ENCODE measurements around the gene CIRBP. TPM values are rescaled to one million over a fixed set of nuclear protein-coding genes. Genes with fewer than 3 reads are reported as not detected.

Gene CIRBP
- total and polyA plus RNA-seq, 2 of the 13 experiments (the other 11 are each of a cell fraction or from before 2014, with no cell fraction given) = 133 to 140 TPM

DNA sequence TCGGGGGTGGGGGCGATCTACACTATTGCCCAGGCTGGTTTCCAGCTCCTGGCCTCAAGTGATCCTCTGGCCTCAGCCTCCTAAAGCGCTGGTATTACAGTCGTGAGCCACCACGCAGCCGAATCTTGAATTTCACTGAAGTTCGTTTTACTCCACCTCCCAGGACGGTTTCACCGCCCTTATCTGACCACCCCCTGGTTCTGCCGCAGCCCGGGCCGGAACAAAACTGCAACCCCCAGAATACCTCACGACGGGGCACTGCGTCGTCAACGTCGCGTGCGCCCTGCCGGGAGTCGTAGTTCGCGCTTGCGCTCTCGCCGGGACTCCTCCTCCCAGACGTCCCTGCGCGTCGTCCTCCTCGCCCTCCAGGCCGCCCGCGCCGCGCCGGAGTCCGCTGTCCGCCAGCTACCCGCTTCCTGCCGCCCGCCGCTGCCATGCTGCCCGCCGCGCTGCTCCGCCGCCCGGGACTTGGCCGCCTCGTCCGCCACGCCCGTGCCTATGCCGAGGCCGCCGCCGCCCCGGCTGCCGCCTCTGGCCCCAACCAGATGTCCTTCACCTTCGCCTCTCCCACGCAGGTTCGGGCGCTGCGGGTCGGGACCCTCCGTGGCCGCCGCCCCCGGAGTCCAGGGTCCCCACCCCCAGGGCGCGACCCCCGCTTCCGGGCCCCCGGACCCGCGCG lies 27.6 kb upstream of the CIRBP start, which contains the start of gene ATP5F1D (continued):
- TF ChIP-seq FOXK1 (CRISPR knock-in tag; IDR thresholded peaks at IDR 0.05; ENCODE audit: borderline replicate concordance, low read depth) (peak; percentile 69; the same call in 1 of the 2 replicates), ZNF629 (CRISPR knock-in tag; conservative IDR thresholded peaks at IDR 0.05) (no peak), ZKSCAN5 (CRISPR knock-in tag; IDR thresholded peaks at IDR 0.05) (no peak), SRSF4 (IDR thresholded peaks at IDR 0.05; ENCODE audit: low read depth, low read length, poor library complexity, severe bottlenecking) (no peak), CBX5 (CRISPR knock-in tag; IDR thresholded peaks at IDR 0.05; ENCODE audit: borderline replicate concordance) (no peak), NFATC3 (CRISPR knock-in tag; IDR thresholded peaks at IDR 0.05) (no peak), ZNF317 (CRISPR knock-in tag; IDR thresholded peaks at IDR 0.05) (no peak), PHB2 (IDR thresholded peaks at IDR 0.05; ENCODE audit: partially characterized antibody) (no peak), CHD4 (IDR thresholded peaks at IDR 0.05; ENCODE audit: borderline replicate concordance, low read length) (no peak), ZNF260 (CRISPR knock-in tag; IDR thresholded peaks at IDR 0.05; ENCODE audit: borderline replicate concordance, low read depth) (no peak), ZNF335 (CRISPR knock-in tag; IDR thresholded peaks at IDR 0.05) (peak; percentile 98), AKAP8 (CRISPR knock-in tag; IDR thresholded peaks at IDR 0.05) (peak; percentile 53; the same call in 1 of the 2 replicates), ZNF564 (CRISPR knock-in tag; IDR thresholded peaks at IDR 0.05) (0 out of 2 replicates have a peak, but pooled peaks have one; percentile 59), FOXM1 (CRISPR knock-in tag; IDR thresholded peaks at IDR 0.05) (peak; percentile 24; the same call in 1 of the 2 replicates), ZNF251 (CRISPR knock-in tag; IDR thresholded peaks at IDR 0.05) (no peak), XRCC5 (optimal IDR thresholded peaks at IDR 0.05; ENCODE audit: low read length) (no peak)
- TF ChIP-seq, protein P1, sequence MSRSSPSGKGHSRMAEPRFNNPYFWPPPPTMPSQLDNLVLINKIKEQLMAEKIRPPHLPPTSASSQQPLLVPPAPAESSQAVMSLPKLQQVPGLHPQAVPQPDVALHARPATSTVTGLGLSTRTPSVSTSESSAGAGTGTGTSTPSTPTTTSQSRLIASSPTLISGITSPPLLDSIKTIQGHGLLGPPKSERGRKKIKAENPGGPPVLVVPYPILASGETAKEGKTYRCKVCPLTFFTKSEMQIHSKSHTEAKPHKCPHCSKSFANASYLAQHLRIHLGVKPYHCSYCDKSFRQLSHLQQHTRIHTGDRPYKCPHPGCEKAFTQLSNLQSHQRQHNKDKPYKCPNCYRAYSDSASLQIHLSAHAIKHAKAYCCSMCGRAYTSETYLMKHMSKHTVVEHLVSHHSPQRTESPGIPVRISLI (CRISPR knock-in tag; IDR thresholded peaks at IDR 0.05; ENCODE audit: borderline replicate concordance) = no peak; the same call in 1 of the 2 replicates
- TF ChIP-seq, protein P2, sequence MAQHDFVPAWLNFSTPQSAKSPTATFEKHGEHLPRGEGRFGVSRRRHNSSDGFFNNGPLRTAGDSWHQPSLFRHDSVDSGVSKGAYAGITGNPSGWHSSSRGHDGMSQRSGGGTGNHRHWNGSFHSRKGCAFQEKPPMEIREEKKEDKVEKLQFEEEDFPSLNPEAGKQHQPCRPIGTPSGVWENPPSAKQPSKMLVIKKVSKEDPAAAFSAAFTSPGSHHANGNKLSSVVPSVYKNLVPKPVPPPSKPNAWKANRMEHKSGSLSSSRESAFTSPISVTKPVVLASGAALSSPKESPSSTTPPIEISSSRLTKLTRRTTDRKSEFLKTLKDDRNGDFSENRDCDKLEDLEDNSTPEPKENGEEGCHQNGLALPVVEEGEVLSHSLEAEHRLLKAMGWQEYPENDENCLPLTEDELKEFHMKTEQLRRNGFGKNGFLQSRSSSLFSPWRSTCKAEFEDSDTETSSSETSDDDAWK (CRISPR knock-in tag; IDR thresholded peaks at IDR 0.05) = no peak
- TF ChIP-seq, protein P3, sequence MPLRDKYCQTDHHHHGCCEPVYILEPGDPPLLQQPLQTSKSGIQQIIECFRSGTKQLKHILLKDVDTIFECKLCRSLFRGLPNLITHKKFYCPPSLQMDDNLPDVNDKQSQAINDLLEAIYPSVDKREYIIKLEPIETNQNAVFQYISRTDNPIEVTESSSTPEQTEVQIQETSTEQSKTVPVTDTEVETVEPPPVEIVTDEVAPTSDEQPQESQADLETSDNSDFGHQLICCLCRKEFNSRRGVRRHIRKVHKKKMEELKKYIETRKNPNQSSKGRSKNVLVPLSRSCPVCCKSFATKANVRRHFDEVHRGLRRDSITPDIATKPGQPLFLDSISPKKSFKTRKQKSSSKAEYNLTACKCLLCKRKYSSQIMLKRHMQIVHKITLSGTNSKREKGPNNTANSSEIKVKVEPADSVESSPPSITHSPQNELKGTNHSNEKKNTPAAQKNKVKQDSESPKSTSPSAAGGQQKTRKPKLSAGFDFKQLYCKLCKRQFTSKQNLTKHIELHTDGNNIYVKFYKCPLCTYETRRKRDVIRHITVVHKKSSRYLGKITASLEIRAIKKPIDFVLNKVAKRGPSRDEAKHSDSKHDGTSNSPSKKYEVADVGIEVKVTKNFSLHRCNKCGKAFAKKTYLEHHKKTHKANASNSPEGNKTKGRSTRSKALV (CRISPR knock-in tag; IDR thresholded peaks at IDR 0.05) = no peak
- TF ChIP-seq, protein P4, sequence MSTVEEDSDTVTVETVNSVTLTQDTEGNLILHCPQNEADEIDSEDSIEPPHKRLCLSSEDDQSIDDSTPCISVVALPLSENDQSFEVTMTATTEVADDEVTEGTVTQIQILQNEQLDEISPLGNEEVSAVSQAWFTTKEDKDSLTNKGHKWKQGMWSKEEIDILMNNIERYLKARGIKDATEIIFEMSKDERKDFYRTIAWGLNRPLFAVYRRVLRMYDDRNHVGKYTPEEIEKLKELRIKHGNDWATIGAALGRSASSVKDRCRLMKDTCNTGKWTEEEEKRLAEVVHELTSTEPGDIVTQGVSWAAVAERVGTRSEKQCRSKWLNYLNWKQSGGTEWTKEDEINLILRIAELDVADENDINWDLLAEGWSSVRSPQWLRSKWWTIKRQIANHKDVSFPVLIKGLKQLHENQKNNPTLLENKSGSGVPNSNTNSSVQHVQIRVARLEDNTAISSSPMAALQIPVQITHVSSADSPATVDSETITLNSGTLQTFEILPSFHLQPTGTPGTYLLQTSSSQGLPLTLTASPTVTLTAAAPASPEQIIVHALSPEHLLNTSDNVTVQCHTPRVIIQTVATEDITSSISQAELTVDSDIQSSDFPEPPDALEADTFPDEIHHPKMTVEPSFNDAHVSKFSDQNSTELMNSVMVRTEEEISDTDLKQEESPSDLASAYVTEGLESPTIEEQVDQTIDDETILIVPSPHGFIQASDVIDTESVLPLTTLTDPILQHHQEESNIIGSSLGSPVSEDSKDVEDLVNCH (CRISPR knock-in tag; IDR thresholded peaks at IDR 0.05) = no peak
- TF ChIP-seq, protein P5, sequence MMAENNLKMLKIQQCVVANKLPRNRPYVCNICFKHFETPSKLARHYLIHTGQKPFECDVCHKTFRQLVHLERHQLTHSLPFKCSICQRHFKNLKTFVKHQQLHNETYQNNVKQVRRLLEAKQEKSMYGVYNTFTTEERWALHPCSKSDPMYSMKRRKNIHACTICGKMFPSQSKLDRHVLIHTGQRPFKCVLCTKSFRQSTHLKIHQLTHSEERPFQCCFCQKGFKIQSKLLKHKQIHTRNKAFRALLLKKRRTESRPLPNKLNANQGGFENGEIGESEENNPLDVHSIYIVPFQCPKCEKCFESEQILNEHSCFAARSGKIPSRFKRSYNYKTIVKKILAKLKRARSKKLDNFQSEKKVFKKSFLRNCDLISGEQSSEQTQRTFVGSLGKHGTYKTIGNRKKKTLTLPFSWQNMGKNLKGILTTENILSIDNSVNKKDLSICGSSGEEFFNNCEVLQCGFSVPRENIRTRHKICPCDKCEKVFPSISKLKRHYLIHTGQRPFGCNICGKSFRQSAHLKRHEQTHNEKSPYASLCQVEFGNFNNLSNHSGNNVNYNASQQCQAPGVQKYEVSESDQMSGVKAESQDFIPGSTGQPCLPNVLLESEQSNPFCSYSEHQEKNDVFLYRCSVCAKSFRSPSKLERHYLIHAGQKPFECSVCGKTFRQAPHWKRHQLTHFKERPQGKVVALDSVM (CRISPR knock-in tag; IDR thresholded peaks at IDR 0.05) = peak; percentile 76

Measured in HepG2 (cell line).